Neuronal stem cell (in vitro differentiated cells): Measurements from ENCODE around the gene GPR39.

Source experiments
- DNase-seq: peaks from one replicate; pipeline ENCODE4 v3.0.0-alpha.2; 2013; ENCODE audit warnings: low spot score
- H2AFZ ChIP-seq: one replicate; pipeline ENCODE4 v1.6.1; 2013; ENCODE audit warnings: mild to moderate bottlenecking, low read length, inconsistent platforms
- H2AK5ac ChIP-seq: 2 replicates; pipeline ENCODE4 v1.6.1; 2013; ENCODE audit warnings: low read depth, mild to moderate bottlenecking, inconsistent platforms, low read length, moderate library complexity, mixed read lengths
- H2BK120ac ChIP-seq: 2 replicates; pipeline ENCODE4 v1.6.1; 2013; ENCODE audit warnings: low read depth, mild to moderate bottlenecking, inconsistent platforms, low read length, moderate library complexity, mixed read lengths
- H2BK12ac ChIP-seq: one replicate; pipeline ENCODE4 v1.6.1; 2013; ENCODE audit warnings: low read length, inconsistent platforms
- H2BK15ac ChIP-seq: 2 replicates; pipeline ENCODE4 v1.6.1; 2013; ENCODE audit warnings: mild to moderate bottlenecking, low read length, inconsistent platforms, mixed read lengths
- H2BK5ac ChIP-seq: one replicate; pipeline ENCODE4 v1.6.1; 2013; ENCODE audit warnings: inconsistent platforms, mild to moderate bottlenecking, low read length, moderate library complexity
- H3K14ac ChIP-seq: one replicate; pipeline ENCODE4 v1.6.1; 2013; ENCODE audit warnings: low read length, inconsistent platforms
- H3K18ac ChIP-seq: 2 replicates; pipeline ENCODE4 v1.6.1; 2013; ENCODE audit warnings: low read length, inconsistent platforms
- H3K23ac ChIP-seq: 2 replicates; pipeline ENCODE4 v1.6.1; 2013; ENCODE audit warnings: low read depth, mild to moderate bottlenecking, mixed read lengths, low read length, inconsistent platforms; ENCODE audit not compliant: poor library complexity
- H3K27ac ChIP-seq: replicated peaks from 3 replicates; pipeline ENCODE4 v1.5.1; 2013; ENCODE audit warnings: low read length, inconsistent platforms
- H3K27me3 ChIP-seq, 3 experiments: 2 replicates each; pipeline ENCODE4 v1.6.1; 2013; ENCODE audit warnings: low read length in 3 of 3, mild to moderate bottlenecking in 2 of 3, inconsistent platforms in 1 of 3, low read depth in 1 of 3, mixed read lengths in 1 of 3, moderate library complexity in 1 of 3; ENCODE audit not compliant: control insufficient read depth in 3 of 3, insufficient read depth in 3 of 3
- H3K36me3 ChIP-seq, 2 donors: replicated peaks in 1 of 2; 2 replicates each; pipeline ENCODE4 v1.6.1; 2013; ENCODE audit warnings: low read length in 2 of 2; ENCODE audit not compliant: control insufficient read depth in 2 of 2, insufficient read depth in 2 of 2
- H3K4ac ChIP-seq: 2 replicates; pipeline ENCODE4 v1.6.1; 2013; ENCODE audit warnings: inconsistent platforms, mild to moderate bottlenecking, low read length, moderate library complexity
- H3K4me1 ChIP-seq, 2 donors: 1 replicate in 1 of 2; 2 replicates in 1 of 2; pipeline ENCODE4 v1.6.1; 2013; ENCODE audit warnings: low read length in 2 of 2, low read depth in 1 of 2; ENCODE audit not compliant: control insufficient read depth in 2 of 2, insufficient read depth in 1 of 2
- H3K4me2 ChIP-seq: one replicate; pipeline ENCODE4 v1.6.1; 2013; ENCODE audit warnings: mild to moderate bottlenecking, low read length, inconsistent platforms; ENCODE audit not compliant: insufficient read depth, poor library complexity, severe bottlenecking
- H3K4me3 ChIP-seq, 2 donors: 2 replicates each; pipeline ENCODE4 v1.5.1; 2013; ENCODE audit warnings: low read length in 2 of 2, mild to moderate bottlenecking in 2 of 2, inconsistent platforms in 1 of 2, moderate library complexity in 1 of 2
- H3K79me1 ChIP-seq: one replicate; pipeline ENCODE4 v1.6.1; 2013; ENCODE audit warnings: low read depth, mild to moderate bottlenecking, inconsistent platforms, low read length, moderate library complexity
- H3K9ac ChIP-seq: one replicate; pipeline ENCODE4 v1.6.1; 2013; ENCODE audit warnings: mild to moderate bottlenecking, low read depth, low read length, inconsistent platforms; ENCODE audit not compliant: poor library complexity
- H3K9me3 ChIP-seq, 2 donors: replicated peaks in 1 of 2; 2 replicates each; pipeline versions ENCODE3 to v1.6.1; 2013; ENCODE audit warnings: low read length in 2 of 2, mild to moderate bottlenecking in 2 of 2, inconsistent platforms in 1 of 2, low read depth in 1 of 2, mixed read lengths in 1 of 2, moderate library complexity in 1 of 2; ENCODE audit not compliant: control insufficient read depth in 2 of 2, insufficient read depth in 1 of 2
- H4K8ac ChIP-seq: one replicate; pipeline ENCODE4 v1.6.1; 2013; ENCODE audit warnings: low read depth, mild to moderate bottlenecking, inconsistent platforms, low read length, moderate library complexity
- H4K91ac ChIP-seq: one replicate; pipeline ENCODE4 v1.6.1; 2013; ENCODE audit warnings: low read length, low read depth, mild to moderate bottlenecking, inconsistent platforms; ENCODE audit not compliant: poor library complexity
- WGBS, 2 donors: extraction: QIAGEN DNeasy Blood & Tissue Kit; methylation state at CpG; one replicate each; pipeline ENCODE4 v1.1.7; 2013; ENCODE audit warnings: missing lambda C conversion rate in 2 of 2, mixed read lengths in 1 of 2; ENCODE audit not compliant: insufficient read length in 2 of 2, insufficient replicate concordance in 1 of 2; ENCODE audit errors: extremely low coverage in 2 of 2; 5-methylcytosine and 5-hydroxymethylcytosine counted together

The GPR39 gene

DNA sequence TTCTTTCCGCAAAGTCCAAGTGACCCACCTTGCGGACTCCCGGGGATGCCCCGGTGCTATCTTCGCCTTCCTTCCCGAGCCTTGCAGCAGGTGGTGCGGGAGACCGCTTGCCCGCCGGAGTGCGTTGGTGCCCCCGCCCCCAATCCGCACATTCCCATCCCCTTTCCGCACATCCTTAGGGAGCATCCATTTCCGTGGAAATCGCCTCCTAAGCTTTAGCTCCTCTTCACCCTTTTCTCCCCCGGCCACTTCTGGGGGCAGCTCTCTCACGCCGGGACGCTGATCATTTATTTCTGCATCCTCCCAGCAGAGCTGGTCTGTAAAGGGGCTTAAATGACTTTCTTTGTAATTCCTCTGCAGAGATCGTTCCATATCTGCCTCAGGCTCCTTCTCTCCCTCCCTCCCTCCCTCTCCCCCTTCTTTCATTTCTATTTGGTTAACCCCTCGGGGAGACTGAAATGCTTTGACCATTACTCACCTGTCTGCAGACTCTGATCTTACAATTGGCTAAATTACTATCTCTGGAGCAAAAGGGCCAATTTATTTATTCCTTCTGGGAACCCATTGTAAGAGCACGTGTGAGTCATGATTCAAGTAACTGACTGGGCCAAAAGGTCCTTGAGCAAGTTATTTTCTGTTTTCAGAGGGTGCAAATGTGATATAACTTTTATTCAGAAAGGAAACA lies 254.7 kb downstream of the GPR39 start:
- Histone ChIP-seq H3K4me3 (peak overlapping the region; percentile 49 to 79), H3K18ac (peak overlapping the region; percentile 38), H3K27ac (peak overlapping the region; percentile 39), H2AK5ac (no peak overlapping the region), H4K91ac (no peak overlapping the region), H3K9ac (no peak overlapping the region), H3K4ac (no peak overlapping the region), H3K79me1 (no peaks in the 10 kb centered on the region), H2BK12ac (no peak overlapping the region), H3K23ac (no peak overlapping the region), H3K4me2 (peak overlapping the region; percentile 99), H4K8ac (no peak overlapping the region), H3K27me3 (peaks cover 0 to 32% (median 0%) of the 10 kb centered on the region in 3 experiments), H2BK15ac (peak overlapping the region; percentile 82), H3K4me1 (peaks cover 2 to 31% of the 10 kb centered on the region in 2 donors), H2AFZ (peak overlapping the region; percentile 84), H3K36me3 (peaks cover 0 to 21% of the 10 kb centered on the region in 2 donors), H2BK120ac (peak overlapping the region; percentile 68), H3K9me3 (no peaks in the 10 kb centered on the region), H2BK5ac (peak overlapping the region; percentile 67), H3K14ac (no peak overlapping the region)
- WGBS, 2 donors, result no CpG with 5 or more reads among the region's 23 CpGs
- DNase-seq, result peak; percentile 44

GRCh38 chr2:132676999-132677398 lies 260.4 kb downstream of the GPR39 start:
- Histone ChIP-seq H2BK15ac (no peak overlapping the region), H2AFZ (no peak overlapping the region), H4K8ac (no peak overlapping the region), H3K4me1 (peaks cover 2 to 3% of the 10 kb centered on the region in 2 donors), H3K9me3 (no peaks in the 10 kb centered on the region), H3K9ac (no peak overlapping the region), H3K36me3 (peaks cover 0 to 14% of the 10 kb centered on the region in 2 donors), H3K23ac (no peak overlapping the region), H2AK5ac (no peak overlapping the region), H3K4me3 (no peak overlapping the region), H3K4ac (no peak overlapping the region), H3K4me2 (no peak overlapping the region), H3K14ac (no peak overlapping the region), H3K27ac (no peak overlapping the region), H2BK5ac (no peak overlapping the region), H3K27me3 (no peaks in the 10 kb centered on the region), H4K91ac (no peak overlapping the region), H2BK12ac (no peak overlapping the region), H3K79me1 (no peaks in the 10 kb centered on the region), H2BK120ac (no peak overlapping the region), H3K18ac (no peak overlapping the region)
- no peak for DNase-seq
- no CpG with 5 or more reads among the region's 2 CpGs for WGBS, 2 donors

DNA sequence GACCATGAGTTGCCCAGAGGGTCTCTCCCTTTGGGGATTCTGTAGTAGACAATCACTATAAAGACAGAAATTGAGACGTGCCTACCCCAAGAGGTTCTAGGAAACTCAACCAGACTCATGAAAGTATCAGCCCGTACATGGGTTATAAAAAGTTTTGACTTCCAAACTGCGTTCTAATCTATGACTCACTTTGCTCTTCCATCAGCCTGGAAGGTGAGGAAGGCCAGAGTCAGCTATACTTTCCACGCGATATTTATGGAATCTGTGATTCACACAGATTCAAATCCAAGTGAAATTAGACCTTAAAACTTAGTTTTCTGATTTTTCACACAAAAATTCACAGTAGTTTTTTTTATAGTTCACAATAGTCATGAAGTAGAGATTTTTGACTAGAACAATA lies 261.1 kb downstream of the GPR39 start:
- no peak overlapping the region for H3K9ac ChIP-seq
- H3K79me1 ChIP-seq, result no peaks in the 10 kb centered on the region
- no peaks in the 10 kb centered on the region for H3K27me3 ChIP-seq
- H2AFZ ChIP-seq, result no peak overlapping the region
- no peak overlapping the region for H2AK5ac ChIP-seq
- no peak overlapping the region for H3K18ac ChIP-seq
- H2BK5ac ChIP-seq, result no peak overlapping the region
- no peak overlapping the region for H3K14ac ChIP-seq
- no peak overlapping the region for H4K91ac ChIP-seq
- H4K8ac ChIP-seq, result no peak overlapping the region
- DNase-seq, result no peak
- H3K9me3 ChIP-seq, result no peaks in the 10 kb centered on the region
- H3K4me3 ChIP-seq, result no peak overlapping the region
- no peak overlapping the region for H3K23ac ChIP-seq
- peaks cover 0 to 14% of the 10 kb centered on the region in 2 donors for H3K36me3 ChIP-seq
- no peak overlapping the region for H3K27ac ChIP-seq
- WGBS, 2 donors, result no CpG with 5 or more reads among the region's 5 CpGs
- no peak overlapping the region for H2BK12ac ChIP-seq
- H2BK120ac ChIP-seq, result no peak overlapping the region
- no peak overlapping the region for H2BK15ac ChIP-seq
- no peak overlapping the region for H3K4me2 ChIP-seq
- no peak overlapping the region for H3K4ac ChIP-seq
- H3K4me1 ChIP-seq, result peaks cover 2 to 3% of the 10 kb centered on the region in 2 donors

DNA sequence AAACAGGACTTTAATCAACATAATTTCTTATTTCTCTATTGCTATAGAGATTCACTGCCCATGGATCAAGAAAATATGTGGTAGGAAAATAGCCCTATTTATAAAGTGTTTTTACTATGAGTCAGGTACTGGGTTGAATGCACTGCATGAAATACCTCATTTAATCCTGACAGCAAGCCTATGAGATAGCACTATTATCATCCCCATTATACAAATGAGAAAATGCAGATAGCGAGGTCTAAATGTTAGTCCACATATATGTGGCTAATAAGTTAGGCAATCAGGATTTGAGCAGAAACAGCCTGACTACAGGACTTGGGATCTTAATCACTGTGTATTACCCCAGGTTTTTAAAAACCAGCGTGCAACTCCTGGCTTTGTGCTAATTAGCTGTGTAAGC lies 261.9 kb downstream of the GPR39 start:
- Histone ChIP-seq H4K91ac (no peak overlapping the region), H3K27ac (no peak overlapping the region), H3K4ac (no peak overlapping the region), H2BK12ac (no peak overlapping the region), H3K4me3 (no peak overlapping the region), H2AK5ac (no peak overlapping the region), H3K4me2 (no peak overlapping the region), H3K36me3 (peaks cover 0 to 20% of the 10 kb centered on the region in 2 donors), H3K4me1 (peaks cover 0 to 2% of the 10 kb centered on the region in 2 donors), H3K27me3 (no peaks in the 10 kb centered on the region), H2BK15ac (no peak overlapping the region), H3K23ac (no peak overlapping the region), H3K14ac (no peak overlapping the region), H4K8ac (no peak overlapping the region), H3K9me3 (no peaks in the 10 kb centered on the region), H2BK120ac (no peak overlapping the region), H2BK5ac (no peak overlapping the region), H2AFZ (no peak overlapping the region), H3K79me1 (no peaks in the 10 kb centered on the region), H3K18ac (no peak overlapping the region), H3K9ac (no peak overlapping the region)
- DNase-seq, result no peak
- WGBS, 2 donors, result no CpG with 5 or more reads among the region's 2 CpGs
